ENCODE results near the gene KNDC1. TPM values are rescaled to one million over a fixed set of nuclear protein-coding genes. Genes with fewer than 3 reads are reported as not detected.

The KNDC1 gene
- total and polyA plus RNA-seq, 10 of the 15 experiments (the other 5 are each of a cell fraction or from before 2014, with no cell fraction given), result 0.03 to 0.11 (median 0.05) TPM; not detected in 7

- no peak for TF ChIP-seq SUPT20H (IDR thresholded peaks at IDR 0.05; ENCODE audit: borderline replicate concordance, control insufficient read depth, low read depth, low read length)
- no peak for TF ChIP-seq ESRRA (IDR thresholded peaks at IDR 0.05; ENCODE audit: low read length)
- TF ChIP-seq EGR1 (IDR thresholded peaks at IDR 0.05; ENCODE audit: borderline replicate concordance in 1 of 2, low read depth in 2 of 2, low read length in 2 of 2), result no peak
Measured at GRCh38 chr10:133179128-133179520, 19.1 kb downstream of the KNDC1 start (continued).

DNA sequence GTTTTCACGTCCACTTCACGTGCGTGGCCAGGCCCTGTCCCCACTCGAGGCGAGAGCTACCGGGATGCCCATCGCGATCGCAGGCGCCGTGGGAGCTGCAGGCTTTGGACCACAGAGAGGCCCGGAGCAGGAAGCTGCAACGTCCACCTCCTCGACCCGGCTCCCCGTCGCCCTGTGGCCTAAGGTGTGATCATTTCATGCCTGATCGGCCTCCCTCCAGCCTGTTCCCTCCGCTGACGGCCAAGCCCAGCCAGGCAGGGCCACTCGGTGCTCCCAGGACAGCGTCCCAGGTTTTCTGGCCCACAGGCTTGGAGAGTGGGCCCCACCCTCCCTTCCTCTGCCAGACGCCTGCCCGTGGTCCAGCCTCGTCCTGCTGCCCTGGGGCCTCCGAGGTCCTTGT is 19.6 kb downstream of the KNDC1 start:
- CTCF ChIA-PET, result no interaction called here
- Histone ChIP-seq H3K9ac (ENCODE audit: control insufficient read depth, insufficient read depth, low read length) (no peak overlapping the region), H3K4me2 (ENCODE audit: control insufficient read depth, insufficient read depth) (no peak overlapping the region), H3K4me3 (no peak overlapping the region), H3K27ac (ENCODE audit: control insufficient read depth, insufficient read depth) (no peak overlapping the region), H3K9me3 (replicated peaks; ENCODE audit: control insufficient read depth, insufficient read depth, low read length) (no peaks in the 10 kb centered on the region; the same call in 2 of the 3 replicates), H3K4me1 (ENCODE audit: control insufficient read depth, insufficient read depth, low read length) (no peaks in the 10 kb centered on the region), H2AFZ (ENCODE audit: control insufficient read depth, low read depth, low read length) (no peak overlapping the region), H3K27me3 (replicated peaks in 1 of 2; ENCODE audit: control insufficient read depth in 2 of 2, insufficient read depth in 2 of 2, low read length in 1 of 2) (no peaks in the 10 kb centered on the region), H4K20me1 (ENCODE audit: control insufficient read depth, insufficient read depth) (no peaks in the 10 kb centered on the region), H3K36me3 (ENCODE audit: control insufficient read depth in 2 of 2, insufficient read depth in 2 of 2, low read length in 1 of 2) (no peaks in the 10 kb centered on the region), H3K79me2 (ENCODE audit: control insufficient read depth, insufficient read depth, low read length) (no peaks in the 10 kb centered on the region)
- SMC1A ChIA-PET (ENCODE audit: uncharacterized antibody, unreplicated experiment), result no interaction called here
- FAIRE-seq (no peak), DNase-seq (ENCODE audit: low read depth, low spot score) (no peak), ATAC-seq (no peak)
- 57% methylated on average over 26 of the region's 26 CpGs for WGBS (ENCODE audit: insufficient coverage, insufficient replicate concordance, low lambda C conversion rate, missing lambda C conversion rate)
- POLR2A ChIA-PET, result no interaction called here
- no TSS peak for BruUV-seq (replicated peaks)
- intact Hi-C loops (cut with micrococcal nuclease; ENCODE audit: unreplicated experiment), result no loop called here
- RAD21 ChIA-PET (ENCODE audit: unreplicated experiment), result no interaction called here
- in situ Hi-C loops (cut with MboI), result no loop called here
- TF ChIP-seq KDM1A (IDR thresholded peaks at IDR 0.05; ENCODE audit: borderline replicate concordance) (no peak), ZNF622 (IDR thresholded peaks at IDR 0.05) (no peak), HDGF (IDR thresholded peaks at IDR 0.05) (no peak), SPI1 (IDR thresholded peaks at IDR 0.05; ENCODE audit: borderline replicate concordance, insufficient read depth, low read depth, low read length) (no peak), SIN3A (IDR thresholded peaks at IDR 0.05; ENCODE audit: low read depth, low read length) (no peak), SRF (IDR thresholded peaks at IDR 0.05; ENCODE audit: low read depth in 2 of 2, low read length in 2 of 2) (no peak), CUX1 (IDR thresholded peaks at IDR 0.05; ENCODE audit: insufficient replicate concordance, low read depth, low read length) (no peak), SMC3 (IDR thresholded peaks at IDR 0.05; ENCODE audit: borderline replicate concordance, low read length) (no peak), TCF7 (IDR thresholded peaks at IDR 0.05; ENCODE audit: borderline replicate concordance) (no peak), TCF3 (IDR thresholded peaks at IDR 0.05; ENCODE audit: borderline replicate concordance, insufficient read depth, low read depth, low read length) (no peak), ZSCAN29 (IDR thresholded peaks at IDR 0.05) (no peak), RFX5 (IDR thresholded peaks at IDR 0.05; ENCODE audit: low read depth, low read length) (no peak), SUPT20H (IDR thresholded peaks at IDR 0.05; ENCODE audit: borderline replicate concordance, control insufficient read depth, low read depth, low read length) (no peak), GATAD2B (conservative IDR thresholded peaks at IDR 0.05; ENCODE audit: low read depth) (no peak)
- TF ChIP-seq, protein P1, sequence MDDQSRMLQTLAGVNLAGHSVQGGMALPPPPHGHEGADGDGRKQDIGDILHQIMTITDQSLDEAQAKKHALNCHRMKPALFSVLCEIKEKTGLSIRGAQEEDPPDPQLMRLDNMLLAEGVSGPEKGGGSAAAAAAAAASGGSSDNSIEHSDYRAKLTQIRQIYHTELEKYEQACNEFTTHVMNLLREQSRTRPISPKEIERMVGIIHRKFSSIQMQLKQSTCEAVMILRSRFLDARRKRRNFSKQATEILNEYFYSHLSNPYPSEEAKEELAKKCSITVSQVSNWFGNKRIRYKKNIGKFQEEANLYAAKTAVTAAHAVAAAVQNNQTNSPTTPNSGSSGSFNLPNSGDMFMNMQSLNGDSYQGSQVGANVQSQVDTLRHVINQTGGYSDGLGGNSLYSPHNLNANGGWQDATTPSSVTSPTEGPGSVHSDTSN (IDR thresholded peaks at IDR 0.05; ENCODE audit: insufficient replicate concordance, low read depth, low read length), result no peak
